CD14-positive monocyte (primary cell): ENCODE data around the gene GTF3C5. TPM values are rescaled to one million over a fixed set of nuclear protein-coding genes. Genes with fewer than 3 reads are reported as not detected.

Experiments used
- DNase-seq, 3 donors: peaks; one replicate each; pipeline ENCODE4 v3.0.0-alpha.2; 2011 to 2022
- H2AFZ ChIP-seq: 2 replicates; pipeline ENCODE4 v1.6.0; 2012; ENCODE audit warnings: mild to moderate bottlenecking, low read depth, low read length, inconsistent platforms; ENCODE audit not compliant: insufficient read depth, poor library complexity, severe bottlenecking
- H3K27ac ChIP-seq, 2 donors: 1 replicate in 1 of 2; 2 replicates in 1 of 2; pipeline ENCODE4 v1.5.1; 2012 to 2013; ENCODE audit warnings: low read length in 2 of 2, control low read depth in 1 of 2, inconsistent platforms in 1 of 2, low read depth in 1 of 2, mild to moderate bottlenecking in 1 of 2
- H3K27me3 ChIP-seq, 2 donors: one replicate each; pipeline versions ENCODE4 v1.6.0 to v1.6.1; 2011 to 2013; ENCODE audit warnings: low read length in 2 of 2; ENCODE audit not compliant: control insufficient read depth in 2 of 2, insufficient read depth in 2 of 2
- H3K36me3 ChIP-seq, 2 donors: replicated peaks in 1 of 2; 1 replicate in 1 of 2; 2 replicates in 1 of 2; pipeline versions ENCODE4 v1.5.1 to v1.6.1; 2012 to 2013; ENCODE audit warnings: low read length in 2 of 2, control low read depth in 1 of 2, inconsistent platforms in 1 of 2, mild to moderate bottlenecking in 1 of 2; ENCODE audit not compliant: insufficient read depth in 2 of 2, control insufficient read depth in 1 of 2
- H3K4me1 ChIP-seq, 2 donors: 1 replicate in 1 of 2; 2 replicates in 1 of 2; pipeline versions ENCODE4 v1.5.1 to v1.6.1; 2012 to 2013; ENCODE audit warnings: low read length in 2 of 2, control low read depth in 1 of 2, inconsistent platforms in 1 of 2, mild to moderate bottlenecking in 1 of 2, moderate library complexity in 1 of 2; ENCODE audit not compliant: insufficient read depth in 2 of 2, control insufficient read depth in 1 of 2
- H3K4me2 ChIP-seq: replicated peaks from 2 replicates; pipeline ENCODE3; 2012; ENCODE audit warnings: low read length, moderate library complexity, mild to moderate bottlenecking; ENCODE audit not compliant: poor library complexity, severe bottlenecking; ENCODE audit errors: extremely low read depth
- H3K4me3 ChIP-seq, 3 experiments: fragments of 200-600 bp in 1 of 3; sonication (generic) in 1 of 3; replicated peaks in 1 of 3; 1 replicate in 2 of 3; 2 replicates in 1 of 3; pipeline ENCODE4 v1.5.1; 2011 to 2013; ENCODE audit warnings: low read length in 3 of 3, mild to moderate bottlenecking in 3 of 3, control low read depth in 2 of 3, low read depth in 2 of 3, inconsistent platforms in 1 of 3, moderate library complexity in 1 of 3
- H3K79me2 ChIP-seq: 2 replicates; pipeline ENCODE4 v1.6.0; 2012; ENCODE audit warnings: mild to moderate bottlenecking, control low read depth, inconsistent platforms, low read length, moderate library complexity; ENCODE audit not compliant: insufficient read depth
- H3K9ac ChIP-seq: 2 replicates; pipeline ENCODE4 v1.6.0; 2017; ENCODE audit warnings: low read length, mild to moderate bottlenecking; ENCODE audit not compliant: insufficient read depth, poor library complexity, severe bottlenecking
- H3K9me3 ChIP-seq, 2 donors: replicated peaks in 1 of 2; 1 replicate in 1 of 2; 2 replicates in 1 of 2; pipeline versions ENCODE4 v1.5.1 to v1.6.1; 2012 to 2013; ENCODE audit warnings: low read length in 2 of 2, control low read depth in 1 of 2; ENCODE audit not compliant: control insufficient read depth in 1 of 2, insufficient read depth in 1 of 2
- H4K20me1 ChIP-seq: 2 replicates; pipeline ENCODE4 v1.6.0; 2012; ENCODE audit warnings: mild to moderate bottlenecking, low read length, control low read depth, moderate library complexity; ENCODE audit not compliant: insufficient read depth
- H3K27ac Mint-ChIP-seq, 7 donors: one replicate each; pipeline ENCODE4 v1.8.0; 2020; ENCODE audit warnings: mild to moderate bottlenecking in 7 of 7, mixed read lengths in 7 of 7, moderate library complexity in 6 of 7, inconsistent platforms in 2 of 7
- H3K27me3 Mint-ChIP-seq, 3 donors: one replicate each; pipeline ENCODE4 v1.8.0; 2021 to 2022; ENCODE audit warnings: low read depth in 3 of 3, mild to moderate bottlenecking in 3 of 3, mixed read lengths in 3 of 3, moderate library complexity in 3 of 3, inconsistent platforms in 1 of 3
- H3K36me3 Mint-ChIP-seq, 2 donors: one replicate each; pipeline ENCODE4 v1.8.0; 2020; ENCODE audit warnings: mixed read lengths in 2 of 2, inconsistent platforms in 1 of 2, mild to moderate bottlenecking in 1 of 2
- H3K4me1 Mint-ChIP-seq: one replicate; pipeline ENCODE4 v1.8.0; 2020; ENCODE audit warnings: mild to moderate bottlenecking, mixed read lengths
- H3K4me3 Mint-ChIP-seq, 2 donors: one replicate each; pipeline ENCODE4 v1.8.0; 2020; ENCODE audit warnings: mild to moderate bottlenecking in 2 of 2, mixed read lengths in 2 of 2, moderate library complexity in 1 of 2
- H3K9me3 Mint-ChIP-seq, 7 donors: one replicate each; pipeline ENCODE4 v1.8.0; 2020 to 2022; ENCODE audit warnings: mixed read lengths in 7 of 7, mild to moderate bottlenecking in 6 of 7, moderate library complexity in 6 of 7, inconsistent platforms in 2 of 7
- CTCF ChIP-seq: fragments of 200-600 bp; IDR thresholded peaks from one replicate; pipeline ENCODE4 v1.8.0; 2022; ENCODE audit warnings: antibody characterized with exemption, mild to moderate bottlenecking
- WGBS: methylation state at CpG from one replicate; pipeline ENCODE4 v1.1.5; 2013; ENCODE audit warnings: missing lambda C conversion rate; ENCODE audit not compliant: insufficient coverage; 5-methylcytosine and 5-hydroxymethylcytosine counted together
- intact Hi-C, 2 donors: fragments of 100-400 bp; cut with micrococcal nuclease; formaldehyde crosslinking; loops; one replicate each; pipeline versions ENCODE4 v1.15.0 to v1.15.1; 2023
- polyA plus RNA-seq, 3 donors: library from polyadenylated mRNA; depleted of rRNA in 1 of 3; unstranded in 2 of 3; stranded (reverse) in 1 of 3; fragments of 300-500 nt in 2 of 3; fragments of >200 nt in 1 of 3; fragmentation: Illumina TruSeq in 2 of 3; gene quantifications; 1 replicate in 2 of 3; 2 replicates in 1 of 3; pipeline ENCODE4 v1.2.3, GENCODE V29; 2012 to 2021

The GTF3C5 gene
- polyA plus RNA-seq, 3 donors = 21.3 to 75.6 (median 24.4) TPM

DNA sequence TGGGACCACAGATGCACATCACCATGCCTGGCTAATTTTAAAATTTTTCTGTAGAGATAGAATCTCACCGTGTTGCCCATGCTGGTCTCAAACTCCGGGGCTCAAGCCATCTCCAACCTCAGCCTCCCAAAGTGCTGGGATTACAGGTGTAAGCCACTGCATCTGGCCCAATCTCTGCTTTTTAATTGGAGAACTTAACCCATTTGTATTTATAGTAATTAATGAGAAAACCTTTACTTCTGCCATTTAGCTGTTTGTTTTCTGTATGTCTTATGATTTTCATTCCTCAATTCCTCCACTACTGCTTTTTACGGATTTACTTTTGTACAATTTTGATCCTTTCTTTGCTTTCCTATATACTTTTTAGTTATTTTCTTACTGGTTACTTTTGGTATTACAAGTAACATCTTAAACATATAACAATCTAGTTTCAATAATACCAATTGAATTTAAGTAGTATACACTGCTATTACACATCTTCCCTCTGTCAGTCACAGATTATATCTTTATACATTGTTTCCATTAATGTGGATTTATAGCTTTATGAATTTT lies 64.1 kb downstream of the GTF3C5 start:
- intact Hi-C loops = loop anchor here in 1 of 2 donors (5.0 kb wide), 1 partner anchor 63 kb away; the partner anchor contains the start of gene GTF3C5
- Histone ChIP-seq H3K9me3 (peaks cover 3 to 14% of the 10 kb centered on the region in 2 donors), H3K36me3 (peaks cover 21 to 33% of the 10 kb centered on the region in 2 donors), H3K4me3 (no peak overlapping the region), H2AFZ (no peak overlapping the region), H3K4me1 (no peaks in the 10 kb centered on the region), H4K20me1 (no peaks in the 10 kb centered on the region), H3K9ac (no peak overlapping the region), H3K79me2 (no peaks in the 10 kb centered on the region), H3K27me3 (no peaks in the 10 kb centered on the region), H3K27ac (no peak overlapping the region), H3K4me2 (no peak overlapping the region)
- Mint-ChIP-seq H3K4me3 (no peak overlapping the region), H3K9me3 (peaks cover 13 to 32% (median 20%) of the 10 kb centered on the region in 7 donors), H3K4me1 (no peaks in the 10 kb centered on the region), H3K36me3 (peaks cover 27 to 33% of the 10 kb centered on the region in 2 donors), H3K27ac (no peak overlapping the region), H3K27me3 (peaks cover 0 to 4% (median 1%) of the 10 kb centered on the region in 3 donors)
- TF ChIP-seq CTCF = peak; percentile 21
- no CpG with 5 or more reads among the region's 3 CpGs for WGBS
- no peak for DNase-seq

- 91% methylated on average over 11 of the region's 16 CpGs for WGBS
- peaks cover 7% of the 10 kb centered on the region for H4K20me1 ChIP-seq
- H3K4me1 ChIP-seq = no peaks in the 10 kb centered on the region
- H3K4me3 Mint-ChIP-seq = no peak overlapping the region
- H3K36me3 ChIP-seq = peaks cover 51 to 62% of the 10 kb centered on the region in 2 donors
- no peaks in the 10 kb centered on the region for H3K4me1 Mint-ChIP-seq
- peaks cover 3 to 14% of the 10 kb centered on the region in 2 donors for H3K9me3 ChIP-seq
- H3K4me2 ChIP-seq = no peak overlapping the region
- no peak overlapping the region for H2AFZ ChIP-seq
- no peak overlapping the region for H3K27ac ChIP-seq
- H3K36me3 Mint-ChIP-seq = peaks cover 57 to 66% of the 10 kb centered on the region in 2 donors
- no peak for TF ChIP-seq CTCF
- H3K27me3 Mint-ChIP-seq = peaks cover 0 to 5% (median 0%) of the 10 kb centered on the region in 3 donors
- no peak overlapping the region for H3K4me3 ChIP-seq
- H3K27me3 ChIP-seq = no peaks in the 10 kb centered on the region
- no peak overlapping the region for H3K9ac ChIP-seq
- H3K9me3 Mint-ChIP-seq = peaks cover 13 to 32% (median 20%) of the 10 kb centered on the region in 7 donors
- no peak for DNase-seq
- no peak overlapping the region for H3K27ac Mint-ChIP-seq
- H3K79me2 ChIP-seq = no peaks in the 10 kb centered on the region
- intact Hi-C loops = loop anchor here in 1 of 2 donors (5.0 kb wide), 1 partner anchor 66 kb away; the partner anchor contains the start of gene GTF3C5
These were observed 67.4 kb downstream of the GTF3C5 start for GRCh38 chr9:133098104-133098754.
